Measurements from ENCODE around the gene GRIK2. TPM values are rescaled to one million over a fixed set of nuclear protein-coding genes. Genes with fewer than 3 reads are reported as not detected.

GRIK2 gene
- total RNA-seq, 1 donor from 2014 or later, result 0.11 TPM

- CTCF ChIA-PET, result no interaction called here
- POLR2A ChIA-PET, result no interaction called here
- H3K36me3 Mint-ChIP-seq (ENCODE audit: low read depth), result no peaks in the 10 kb centered on the region
- H3K4me3 Mint-ChIP-seq, result no peak overlapping the region
- no peak for TF ChIP-seq CTCF (IDR thresholded peaks at IDR 0.05)
- no peak overlapping the region for H3K27ac Mint-ChIP-seq
- no peaks in the 10 kb centered on the region for H3K4me1 Mint-ChIP-seq
- no peaks in the 10 kb centered on the region for H3K27me3 Mint-ChIP-seq
- H3K9me3 Mint-ChIP-seq, result peaks cover 8% of the 10 kb centered on the region
- no peak for ATAC-seq (ENCODE audit: low read depth)
- no peak for DNase-seq
- intact Hi-C loops (cut with micrococcal nuclease), result no loop called here
These were observed 275.1 kb downstream of the GRIK2 start for GRCh38 chr6:101668496-101669030.

- ChIA-PET CTCF (no interaction called here), POLR2A (no interaction called here)
- Mint-ChIP-seq H3K27me3 (no peaks in the 10 kb centered on the region), H3K4me3 (no peak overlapping the region), H3K4me1 (no peaks in the 10 kb centered on the region), H3K36me3 (ENCODE audit: low read depth) (no peaks in the 10 kb centered on the region), H3K9me3 (no peaks in the 10 kb centered on the region), H3K27ac (no peak overlapping the region)
- DNase-seq (no peak), ATAC-seq (ENCODE audit: low read depth) (no peak)
- TF ChIP-seq CTCF (IDR thresholded peaks at IDR 0.05), result no peak
- intact Hi-C loops (cut with micrococcal nuclease), result no loop called here
These were observed 282.7 kb downstream of the GRIK2 start for GRCh38 chr6:101676187-101676586.

- Mint-ChIP-seq H3K4me3 (no peak overlapping the region), H3K27me3 (no peaks in the 10 kb centered on the region), H3K27ac (no peak overlapping the region), H3K9me3 (no peaks in the 10 kb centered on the region), H3K36me3 (ENCODE audit: low read depth) (no peaks in the 10 kb centered on the region), H3K4me1 (no peaks in the 10 kb centered on the region)
- ATAC-seq (ENCODE audit: low read depth) (no peak), DNase-seq (no peak)
- ChIA-PET POLR2A (no interaction called here), CTCF (no interaction called here)
- TF ChIP-seq CTCF (IDR thresholded peaks at IDR 0.05), result no peak
- intact Hi-C loops (cut with micrococcal nuclease), result no loop called here
These were observed 289.4 kb downstream of the GRIK2 start for GRCh38 chr6:101682937-101683336.

- Mint-ChIP-seq H3K36me3 (ENCODE audit: low read depth) (no peaks in the 10 kb centered on the region), H3K4me1 (no peaks in the 10 kb centered on the region), H3K4me3 (no peak overlapping the region), H3K27me3 (no peaks in the 10 kb centered on the region), H3K9me3 (no peaks in the 10 kb centered on the region), H3K27ac (no peak overlapping the region)
- intact Hi-C loops (cut with micrococcal nuclease), result no loop called here
- ATAC-seq (ENCODE audit: low read depth) (no peak), DNase-seq (no peak)
- TF ChIP-seq CTCF (IDR thresholded peaks at IDR 0.05), result no peak
- POLR2A ChIA-PET, result no interaction called here
- CTCF ChIA-PET, result no interaction called here
These were observed 290.4 kb downstream of the GRIK2 start for GRCh38 chr6:101683884-101684283.

GRCh38 chr6:101686653-101687052 lies 293.1 kb downstream of the GRIK2 start:
- Mint-ChIP-seq H3K36me3 (ENCODE audit: low read depth) (no peaks in the 10 kb centered on the region), H3K4me3 (no peak overlapping the region), H3K27ac (no peak overlapping the region), H3K27me3 (no peaks in the 10 kb centered on the region), H3K9me3 (no peaks in the 10 kb centered on the region), H3K4me1 (no peaks in the 10 kb centered on the region)
- intact Hi-C loops (cut with micrococcal nuclease), result no loop called here
- CTCF ChIA-PET, result no interaction called here
- POLR2A ChIA-PET, result no interaction called here
- DNase-seq, result no peak
- TF ChIP-seq CTCF (IDR thresholded peaks at IDR 0.05), result no peak
- ATAC-seq (ENCODE audit: low read depth), result no peak
